Stomach (tissue), 4 donors: Measurements from ENCODE around the gene CRYL1.

Experiments
- EP300 ChIP-seq: sonication (generic); formaldehyde crosslinking; IDR thresholded peaks from one replicate; pipeline ENCODE4 v1.6.1; 2017; ENCODE audit warnings: antibody characterized with exemption
- POLR2A ChIP-seq, 4 donors: fragments of 450-650 bp; IDR thresholded peaks; one replicate each; pipeline ENCODE4 v1.6.1; 2016; ENCODE audit warnings: antibody characterized with exemption in 4 of 4, control low read depth in 2 of 4, mild to moderate bottlenecking in 1 of 4, moderate library complexity in 1 of 4
- POLR2AphosphoS5 ChIP-seq, 3 donors: sonication (generic); formaldehyde crosslinking; IDR thresholded peaks; one replicate each; pipeline ENCODE4 v1.6.1; 2016; ENCODE audit warnings: antibody characterized with exemption in 3 of 3
- TF ChIP-seq, protein P1 (sequence below), 7 experiments: fragments of 450-650 bp in 4 of 7; fragments of 200-600 bp in 3 of 7; sonication (generic) in 3 of 7; IDR thresholded peaks; one replicate each; pipeline ENCODE4 v1.5.1; 2016 to 2019; ENCODE audit warnings: antibody characterized with exemption in 7 of 7, control low read depth in 2 of 7, mild to moderate bottlenecking in 1 of 7

DNA sequence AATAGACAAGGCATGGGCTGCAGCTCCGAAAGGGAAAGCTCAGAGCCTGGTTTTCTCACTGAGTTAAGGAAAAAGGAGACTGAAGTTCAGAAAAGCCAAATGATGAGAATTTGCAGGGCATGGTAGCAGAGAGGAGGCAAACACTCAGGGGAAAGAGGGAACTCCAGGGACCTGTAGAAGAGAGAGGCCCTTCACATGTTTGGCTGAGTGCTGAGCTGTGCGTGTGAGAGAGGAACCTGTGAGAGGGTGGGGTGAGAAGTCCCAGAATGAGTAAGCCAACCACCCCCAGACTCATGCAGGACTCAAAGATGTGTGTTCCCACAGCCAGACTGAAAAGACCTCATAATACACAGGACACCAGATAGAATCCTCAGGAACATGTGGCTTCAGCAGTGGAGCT is 2.8 kb upstream of the CRYL1 start:
- TF ChIP-seq POLR2AphosphoS5 (IDR thresholded peaks at IDR 0.05) = no peak
- TF ChIP-seq, protein P1, sequence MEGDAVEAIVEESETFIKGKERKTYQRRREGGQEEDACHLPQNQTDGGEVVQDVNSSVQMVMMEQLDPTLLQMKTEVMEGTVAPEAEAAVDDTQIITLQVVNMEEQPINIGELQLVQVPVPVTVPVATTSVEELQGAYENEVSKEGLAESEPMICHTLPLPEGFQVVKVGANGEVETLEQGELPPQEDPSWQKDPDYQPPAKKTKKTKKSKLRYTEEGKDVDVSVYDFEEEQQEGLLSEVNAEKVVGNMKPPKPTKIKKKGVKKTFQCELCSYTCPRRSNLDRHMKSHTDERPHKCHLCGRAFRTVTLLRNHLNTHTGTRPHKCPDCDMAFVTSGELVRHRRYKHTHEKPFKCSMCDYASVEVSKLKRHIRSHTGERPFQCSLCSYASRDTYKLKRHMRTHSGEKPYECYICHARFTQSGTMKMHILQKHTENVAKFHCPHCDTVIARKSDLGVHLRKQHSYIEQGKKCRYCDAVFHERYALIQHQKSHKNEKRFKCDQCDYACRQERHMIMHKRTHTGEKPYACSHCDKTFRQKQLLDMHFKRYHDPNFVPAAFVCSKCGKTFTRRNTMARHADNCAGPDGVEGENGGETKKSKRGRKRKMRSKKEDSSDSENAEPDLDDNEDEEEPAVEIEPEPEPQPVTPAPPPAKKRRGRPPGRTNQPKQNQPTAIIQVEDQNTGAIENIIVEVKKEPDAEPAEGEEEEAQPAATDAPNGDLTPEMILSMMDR (IDR thresholded peaks at IDR 0.05) = no peak
- TF ChIP-seq POLR2A (IDR thresholded peaks at IDR 0.05) = no peak
- no peak for TF ChIP-seq EP300
